G401 (cell line): ENCODE data around the gene SLC4A5. TPM values are rescaled to one million over a fixed set of nuclear protein-coding genes. Genes with fewer than 3 reads are reported as not detected.

Source experiments
- DNase-seq: peaks from one replicate; pipeline ENCODE4 v3.0.0-alpha.2; 2015; ENCODE audit warnings: low spot score
- in situ Hi-C: cut with HindIII; loops from 2 replicates; pipeline ENCODE4 v1.10.0; 2016; ENCODE audit warnings: low sequenced_read_pairs, mixed read lengths
- total RNA-seq: library from RNA; depleted of rRNA; stranded (reverse); fragments of >200 nt; shearing (Covaris generic); gene quantifications from 2 replicates; pipeline ENCODE4 v1.2.3, GENCODE V29; 2014; rRNA removed

Gene SLC4A5
- total RNA-seq, 1 experiment from 2014 or later: not detected

DNA sequence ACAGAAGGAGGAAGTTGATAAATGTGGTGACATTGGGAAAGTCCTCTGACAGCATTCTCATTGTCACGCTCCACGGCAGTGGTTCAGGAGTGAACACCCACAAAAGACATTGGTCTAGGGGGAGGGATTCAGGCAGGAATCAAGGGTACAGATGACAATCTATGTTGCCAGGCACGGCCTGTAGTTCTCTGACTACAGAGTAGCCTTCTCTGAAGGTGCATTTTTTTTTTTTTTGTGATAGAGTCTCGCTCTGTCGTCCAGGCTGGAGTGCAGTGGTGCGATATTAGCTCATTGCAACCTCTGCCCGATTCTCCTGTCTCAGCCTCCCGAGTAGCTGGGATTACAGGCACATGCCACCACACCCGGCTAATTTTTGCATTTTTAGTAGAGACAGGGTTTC is 157.2 kb downstream of the SLC4A5 start:
- in situ Hi-C loops: no loop called here
- DNase-seq: no peak

DNA sequence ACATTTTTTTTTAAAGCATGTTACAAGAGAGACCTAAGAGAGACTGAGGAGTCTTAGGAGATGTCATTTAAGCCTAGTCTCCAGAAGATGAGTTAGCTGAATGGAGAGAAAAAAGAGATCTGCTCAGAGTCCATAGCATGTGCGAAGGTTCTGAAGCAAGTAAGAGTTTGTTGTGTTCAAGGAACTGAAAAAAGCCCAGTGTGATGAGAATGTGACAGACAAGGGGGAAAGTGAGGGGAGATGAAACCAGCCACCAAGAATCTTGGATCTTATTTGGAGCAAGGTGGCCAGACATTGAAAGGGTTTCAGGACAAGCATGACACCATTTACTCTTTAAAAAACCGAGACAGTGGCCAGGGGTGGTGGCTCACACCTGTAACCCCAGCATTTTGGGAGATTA is 159.3 kb downstream of the SLC4A5 start:
- in situ Hi-C loops: no loop called here
- DNase-seq: no peak

DNA sequence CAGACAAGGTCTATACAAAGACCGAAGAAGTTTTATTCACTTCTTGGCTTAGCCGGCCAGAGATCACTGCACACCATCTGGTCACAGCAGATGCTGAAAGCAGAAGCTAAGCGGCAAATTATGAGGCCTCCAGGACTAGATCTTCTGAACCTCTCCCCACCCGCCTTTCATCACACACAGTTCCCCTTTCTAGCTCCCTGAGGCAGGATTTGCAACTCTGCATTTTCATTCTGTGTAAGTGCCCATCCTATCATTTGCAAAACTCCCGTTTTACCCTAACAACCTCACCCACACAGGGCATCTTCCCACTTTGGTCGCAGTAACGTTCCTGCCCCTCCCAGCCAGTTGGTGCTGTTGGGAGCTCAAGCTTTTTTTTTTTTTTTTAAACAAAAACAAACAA is 161.5 kb downstream of the SLC4A5 start:
- in situ Hi-C loops: no loop called here
- peak; percentile 65 for DNase-seq

DNA sequence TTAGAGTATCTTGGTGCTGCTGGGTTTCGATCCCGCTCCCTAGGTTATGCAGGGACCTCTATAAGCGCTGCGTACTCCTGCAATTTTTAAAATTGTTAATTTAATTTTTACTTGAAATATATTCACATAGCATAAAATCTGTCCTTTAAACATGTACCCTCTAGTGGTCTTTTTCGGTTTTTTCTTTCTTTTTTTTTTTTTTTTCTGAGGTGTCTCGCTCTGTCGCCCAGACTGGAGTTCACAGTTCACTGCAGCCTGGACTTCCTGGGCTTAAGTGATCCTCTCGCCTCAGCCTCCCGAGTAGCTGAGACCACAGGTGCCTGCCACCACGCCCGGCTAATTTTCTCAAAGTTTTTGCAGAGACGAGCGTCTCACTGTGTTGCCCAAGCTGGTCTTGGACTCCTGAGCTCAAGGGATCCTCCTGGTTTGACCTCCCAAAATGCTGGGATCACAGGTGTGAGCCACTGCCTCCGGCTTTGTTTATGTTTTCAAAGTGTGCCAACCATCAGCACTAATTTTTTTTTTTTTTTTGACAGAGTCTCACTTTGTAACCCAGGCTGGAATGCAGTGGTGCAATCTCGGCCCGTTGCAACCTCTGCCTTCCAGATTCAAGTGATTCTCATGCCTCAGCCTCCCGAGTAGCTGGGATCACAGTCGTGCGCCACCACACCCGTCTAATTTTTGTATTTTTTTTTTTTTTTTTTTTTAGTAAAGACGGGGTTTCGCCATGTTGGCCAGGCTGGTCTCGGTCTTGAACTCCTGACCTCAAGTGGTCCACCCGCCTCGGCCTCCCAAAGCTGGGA is 164.0 kb downstream of the SLC4A5 start:
- in situ Hi-C loops: no loop called here
- DNase-seq: no peak

DNA sequence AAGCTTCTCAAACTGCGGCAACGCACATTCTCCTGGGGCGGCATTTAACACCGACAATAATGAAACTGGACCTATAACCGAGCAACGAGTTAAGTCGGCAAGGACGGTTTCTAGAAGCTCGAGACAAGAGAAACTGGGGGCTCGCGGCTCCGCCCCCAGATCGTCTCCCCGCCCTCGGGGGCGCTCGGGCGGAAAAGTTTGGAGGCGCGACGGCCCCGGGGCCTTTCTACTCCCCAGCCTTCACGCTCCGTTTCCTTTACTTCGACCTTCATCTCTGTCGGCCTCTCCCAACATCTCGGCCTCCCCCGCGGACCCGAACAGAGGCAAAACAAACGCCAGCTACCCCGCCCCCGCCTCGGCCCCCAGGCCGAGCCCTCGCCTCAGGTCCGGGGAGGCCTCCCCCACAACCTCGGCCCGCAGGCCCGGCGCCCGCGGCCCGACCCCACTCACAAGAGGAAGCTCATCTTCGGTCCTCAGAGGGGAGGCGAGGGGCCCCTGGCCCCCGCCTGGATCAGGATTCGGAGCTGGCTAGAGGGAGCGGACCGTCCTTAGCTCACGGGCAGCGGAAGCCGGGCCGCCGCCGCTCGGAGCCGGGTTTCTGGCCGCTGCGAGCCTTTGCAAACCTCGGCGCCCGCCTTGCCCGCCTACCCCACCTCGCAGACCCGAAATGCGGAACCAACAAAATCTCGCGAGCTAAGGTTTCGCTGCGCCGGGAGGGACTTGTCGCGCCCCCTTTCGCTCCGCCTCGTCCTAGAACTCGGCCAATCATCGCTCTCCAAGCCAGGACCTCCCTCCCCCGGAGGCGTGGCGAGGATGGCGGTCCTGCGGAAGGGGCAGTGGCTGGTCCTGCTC is 164.8 kb downstream of the SLC4A5 start, which contains the start of gene MOB1A:
Gene MOB1A (minus strand): TSS at position 669 of the 852 bp plus-strand sequence. CDS start 205 bp downstream, at position 464.
- in situ Hi-C loops: no loop called here

DNA sequence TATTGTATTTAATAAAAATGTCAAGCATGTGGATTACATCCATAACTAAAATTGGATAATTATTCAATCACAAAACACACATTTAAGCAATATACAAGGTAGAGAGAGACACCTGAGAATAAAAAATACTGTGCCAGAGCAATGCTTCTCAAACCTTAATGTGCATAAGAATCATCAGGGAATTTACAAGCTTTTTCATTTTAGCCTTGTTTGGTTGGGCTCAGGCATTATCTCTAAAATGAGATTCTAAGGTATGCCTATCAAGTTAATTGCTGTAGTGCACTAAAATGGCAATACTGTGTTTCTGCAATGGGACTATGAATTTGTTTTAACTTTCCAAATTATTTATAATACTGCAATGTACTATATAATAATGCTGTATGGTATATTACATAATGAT is 165.5 kb downstream of the SLC4A5 start:
- no peak for DNase-seq

More for the DNA sequence above, 164.8 kb downstream of the SLC4A5 start, which contains the start of gene MOB1A:
- DNase-seq: peak; percentile 99

DNA sequence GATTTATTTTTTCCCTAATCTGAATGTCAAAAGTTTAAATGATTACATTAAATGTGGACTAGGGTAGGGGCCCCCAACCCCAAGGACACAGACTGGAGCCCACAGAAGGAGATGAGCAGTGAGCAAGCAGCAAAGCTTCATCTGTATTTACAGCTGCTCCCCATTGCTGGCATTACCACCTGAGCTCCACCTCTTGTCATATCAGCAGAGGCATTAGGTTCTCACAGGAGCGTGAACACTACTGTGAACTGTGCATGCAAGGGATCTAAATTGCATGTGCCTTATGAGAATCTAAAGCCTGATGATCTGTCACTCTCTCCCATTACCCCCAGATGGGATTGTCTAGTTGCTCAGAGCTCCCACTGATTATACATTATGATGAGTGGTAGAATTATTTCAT is 168.3 kb downstream of the SLC4A5 start:
- no peak for DNase-seq
- in situ Hi-C loops: no loop called here

More for the DNA sequence above, 165.5 kb downstream of the SLC4A5 start:
- in situ Hi-C loops: no loop called here

DNA sequence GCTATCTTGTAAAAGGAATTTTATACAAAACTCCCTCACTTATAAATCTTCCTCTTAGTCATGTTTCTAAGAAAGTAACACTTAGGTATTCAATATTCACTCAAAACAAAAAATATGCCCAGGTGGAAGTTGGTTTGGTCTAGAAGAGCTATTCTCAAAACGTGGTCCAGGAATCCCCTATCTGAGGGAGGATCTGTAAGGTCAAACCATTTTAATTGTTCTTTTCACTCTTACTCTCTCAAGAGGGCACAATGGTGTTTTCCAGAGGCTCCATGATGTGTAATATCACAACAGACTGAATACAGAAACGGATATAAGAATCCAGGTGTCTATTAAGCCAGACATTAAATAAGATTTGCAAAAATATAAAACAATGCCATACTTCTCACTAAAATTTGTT is 174.5 kb downstream of the SLC4A5 start:
- in situ Hi-C loops: no loop called here
- no peak for DNase-seq

Other genes with a start within 250 kb of the SLC4A5 start
- 121 and 145 TPM in 2 replicates for gene BOLA3, start 195.5 kb downstream of the SLC4A5 start, total RNA-seq
- 74.5 and 107 TPM in 2 replicates for gene MOB1A, start 164.5 kb downstream of the SLC4A5 start, total RNA-seq
- gene MTHFD2, start 144.8 kb downstream of the SLC4A5 start, total RNA-seq: 133 and 221 TPM in 2 replicates
- 124 and 145 TPM in 2 replicates for gene DCTN1, start 36.9 kb upstream of the SLC4A5 start, total RNA-seq
- gene C2orf81, start 78.2 kb upstream of the SLC4A5 start, total RNA-seq: 0.95 and 2.8 TPM in 2 replicates
- 88.5 and 104 TPM in 2 replicates for gene WDR54, start 78.3 kb upstream of the SLC4A5 start, total RNA-seq
- 46.5 and 56.2 TPM in 2 replicates for gene RTKN, start 98.5 kb upstream of the SLC4A5 start, total RNA-seq
- 7.8 and 15.7 TPM in 2 replicates for gene INO80B, start 111.7 kb upstream of the SLC4A5 start, total RNA-seq
- gene WBP1, start 115.0 kb upstream of the SLC4A5 start, total RNA-seq: 59.6 and 72.2 TPM in 2 replicates
- 77.5 and 88.6 TPM in 2 replicates for gene MOGS, start 122.0 kb upstream of the SLC4A5 start, total RNA-seq
- 33.2 and 58.9 TPM in 2 replicates for gene MRPL53, start 129.3 kb upstream of the SLC4A5 start, total RNA-seq
- 15.7 and 19.0 TPM in 2 replicates for gene CCDC142, start 139.6 kb upstream of the SLC4A5 start, total RNA-seq
- gene TTC31, start 139.7 kb upstream of the SLC4A5 start, total RNA-seq: 21.7 and 34.6 TPM in 2 replicates
- gene LBX2, start 156.2 kb upstream of the SLC4A5 start, total RNA-seq: not detected in 2 replicates
- gene PCGF1, start 164.3 kb upstream of the SLC4A5 start, total RNA-seq: 38.2 and 39.9 TPM in 2 replicates
- not detected in 2 replicates for gene TLX2, start 171.0 kb upstream of the SLC4A5 start, total RNA-seq
- 0.81 TPM in 1 of 2 replicates, not detected in the other for gene DQX1, start 182.8 kb upstream of the SLC4A5 start, total RNA-seq
- 120 and 137 TPM in 2 replicates for gene AUP1, start 186.3 kb upstream of the SLC4A5 start, total RNA-seq
- gene HTRA2, start 186.5 kb upstream of the SLC4A5 start, total RNA-seq: 62.1 and 62.8 TPM in 2 replicates
- gene LOXL3, start 210.5 kb upstream of the SLC4A5 start, total RNA-seq: 11.4 and 14.4 TPM in 2 replicates
- gene DOK1, start 211.3 kb upstream of the SLC4A5 start, total RNA-seq: 28.7 and 41.5 TPM in 2 replicates